ENCODE data around the gene FXYD3. TPM values are rescaled to one million over a fixed set of nuclear protein-coding genes. Genes with fewer than 3 reads are reported as not detected.

Gene FXYD3
- polyA plus RNA-seq, 1 donor from 2014 or later, result not detected

GRCh38 chr19:35170359-35171061 is 54.9 kb downstream of the FXYD3 start:
- no peak overlapping the region for H3K4me2 ChIP-seq (ENCODE audit: low read length)
- no peak for TF ChIP-seq EP300 (conservative IDR thresholded peaks at IDR 0.05; ENCODE audit: poor library complexity, severe bottlenecking)
- TF ChIP-seq MXI1 (conservative IDR thresholded peaks at IDR 0.05; ENCODE audit: poor library complexity, severe bottlenecking), result no peak
- TF ChIP-seq, protein P1, sequence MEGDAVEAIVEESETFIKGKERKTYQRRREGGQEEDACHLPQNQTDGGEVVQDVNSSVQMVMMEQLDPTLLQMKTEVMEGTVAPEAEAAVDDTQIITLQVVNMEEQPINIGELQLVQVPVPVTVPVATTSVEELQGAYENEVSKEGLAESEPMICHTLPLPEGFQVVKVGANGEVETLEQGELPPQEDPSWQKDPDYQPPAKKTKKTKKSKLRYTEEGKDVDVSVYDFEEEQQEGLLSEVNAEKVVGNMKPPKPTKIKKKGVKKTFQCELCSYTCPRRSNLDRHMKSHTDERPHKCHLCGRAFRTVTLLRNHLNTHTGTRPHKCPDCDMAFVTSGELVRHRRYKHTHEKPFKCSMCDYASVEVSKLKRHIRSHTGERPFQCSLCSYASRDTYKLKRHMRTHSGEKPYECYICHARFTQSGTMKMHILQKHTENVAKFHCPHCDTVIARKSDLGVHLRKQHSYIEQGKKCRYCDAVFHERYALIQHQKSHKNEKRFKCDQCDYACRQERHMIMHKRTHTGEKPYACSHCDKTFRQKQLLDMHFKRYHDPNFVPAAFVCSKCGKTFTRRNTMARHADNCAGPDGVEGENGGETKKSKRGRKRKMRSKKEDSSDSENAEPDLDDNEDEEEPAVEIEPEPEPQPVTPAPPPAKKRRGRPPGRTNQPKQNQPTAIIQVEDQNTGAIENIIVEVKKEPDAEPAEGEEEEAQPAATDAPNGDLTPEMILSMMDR (IDR thresholded peaks at IDR 0.05; ENCODE audit: poor library complexity, severe bottlenecking), result no peak
- TF ChIP-seq POLR2AphosphoS5 (IDR thresholded peaks at IDR 0.05), result no peak
- TF ChIP-seq EZH2 (IDR thresholded peaks at IDR 0.05; ENCODE audit: borderline replicate concordance, insufficient read depth, low read length, poor library complexity, severe bottlenecking), result no peak
- TF ChIP-seq SMC3 (conservative IDR thresholded peaks at IDR 0.05; ENCODE audit: poor library complexity), result no peak
- TF ChIP-seq TAF1 (IDR thresholded peaks at IDR 0.05; ENCODE audit: low read depth), result no peak
- no peak for TF ChIP-seq REST (IDR thresholded peaks at IDR 0.05; ENCODE audit: borderline replicate concordance)
- TF ChIP-seq RAD21 (conservative IDR thresholded peaks at IDR 0.05), result no peak
- H3K9me2 ChIP-seq (ENCODE audit: insufficient read depth, low read length), result no peaks in the 10 kb centered on the region
- H3K79me2 ChIP-seq (replicated peaks; ENCODE audit: insufficient read depth, low read length), result no peaks in the 10 kb centered on the region
- H3K27ac ChIP-seq (ENCODE audit: low read length), result no peak overlapping the region
- H3K27me3 ChIP-seq (ENCODE audit: insufficient read depth, low read depth, low read length), result no peaks in the 10 kb centered on the region
- no peak overlapping the region for H2AFZ ChIP-seq (ENCODE audit: low read depth, low read length)
- H3K36me3 ChIP-seq (ENCODE audit: insufficient read depth, low read length), result no peaks in the 10 kb centered on the region
- H3F3A ChIP-seq (ENCODE audit: insufficient read depth, low read length, poor library complexity, severe bottlenecking), result no peaks in the 10 kb centered on the region
- H3K9me3 ChIP-seq (ENCODE audit: low read length), result no peaks in the 10 kb centered on the region
- H4K20me1 ChIP-seq (ENCODE audit: insufficient read depth), result no peaks in the 10 kb centered on the region
- H3K4me3 ChIP-seq (ENCODE audit: low read length), result no peak overlapping the region
- no peak overlapping the region for H3K9ac ChIP-seq (ENCODE audit: low read length)

DNA sequence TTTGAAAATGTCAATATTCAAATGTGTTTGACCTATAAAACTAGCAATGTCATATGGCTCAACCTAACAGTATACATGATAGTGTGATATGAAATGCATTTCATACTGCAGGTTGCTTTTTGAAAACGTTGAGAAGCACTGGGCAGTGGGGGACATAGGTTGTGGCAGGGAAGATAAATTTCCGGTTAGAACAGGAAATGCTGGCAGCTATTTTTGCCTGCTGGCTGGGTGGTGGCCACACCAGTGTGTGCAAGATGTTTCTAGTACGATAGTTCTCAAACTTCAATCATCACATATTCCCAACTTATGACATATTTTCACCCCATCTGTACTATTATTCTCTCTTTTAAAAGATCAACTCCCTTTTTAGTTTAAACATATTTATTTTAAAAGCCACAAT is 56.1 kb downstream of the FXYD3 start:
- Histone ChIP-seq H3F3A (ENCODE audit: insufficient read depth, low read length, poor library complexity, severe bottlenecking) (no peaks in the 10 kb centered on the region), H3K27me3 (ENCODE audit: insufficient read depth, low read depth, low read length) (no peaks in the 10 kb centered on the region), H3K4me3 (ENCODE audit: low read length) (no peak overlapping the region), H2AFZ (ENCODE audit: low read depth, low read length) (no peak overlapping the region), H4K20me1 (ENCODE audit: insufficient read depth) (no peaks in the 10 kb centered on the region), H3K4me2 (ENCODE audit: low read length) (no peak overlapping the region), H3K9me2 (ENCODE audit: insufficient read depth, low read length) (no peaks in the 10 kb centered on the region), H3K79me2 (replicated peaks; ENCODE audit: insufficient read depth, low read length) (no peaks in the 10 kb centered on the region), H3K9ac (ENCODE audit: low read length) (no peak overlapping the region), H3K9me3 (ENCODE audit: low read length) (no peaks in the 10 kb centered on the region), H3K36me3 (ENCODE audit: insufficient read depth, low read length) (no peaks in the 10 kb centered on the region), H3K27ac (ENCODE audit: low read length) (no peak overlapping the region)
- TF ChIP-seq, protein P1 (IDR thresholded peaks at IDR 0.05; ENCODE audit: poor library complexity, severe bottlenecking), result no peak
- no peak for TF ChIP-seq EP300 (conservative IDR thresholded peaks at IDR 0.05; ENCODE audit: poor library complexity, severe bottlenecking)
- no peak for TF ChIP-seq TAF1 (IDR thresholded peaks at IDR 0.05; ENCODE audit: low read depth)
- TF ChIP-seq RAD21 (conservative IDR thresholded peaks at IDR 0.05), result no peak
- TF ChIP-seq POLR2AphosphoS5 (IDR thresholded peaks at IDR 0.05), result no peak
- TF ChIP-seq REST (IDR thresholded peaks at IDR 0.05; ENCODE audit: borderline replicate concordance), result no peak
- no peak for TF ChIP-seq SMC3 (conservative IDR thresholded peaks at IDR 0.05; ENCODE audit: poor library complexity)
- TF ChIP-seq MXI1 (conservative IDR thresholded peaks at IDR 0.05; ENCODE audit: poor library complexity, severe bottlenecking), result no peak
- TF ChIP-seq EZH2 (IDR thresholded peaks at IDR 0.05; ENCODE audit: borderline replicate concordance, insufficient read depth, low read length, poor library complexity, severe bottlenecking), result no peak
